GM10248 (cell line): ENCODE measurements around the gene SHISA7.

Experiments
- CTCF ChIA-PET: fragments of 300-600 bp; sonication (Branson Sonifier 250); formaldehyde crosslinking; extraction: SDS; loops from one replicate; lab custom pipeline; 2021; ENCODE audit warnings: antibody characterized with exemption; lab: Yijun Ruan, JAX
- POLR2A ChIA-PET: fragments of 350-650 bp; sonication (Branson Sonifier 250); formaldehyde crosslinking; extraction: SDS; loops from one replicate; lab custom pipeline; 2020; ENCODE audit warnings: antibody characterized with exemption; lab: Yijun Ruan, JAX
- DNase-seq: peaks from one replicate; pipeline ENCODE4 v3.0.0; 2012; ENCODE audit errors: extremely low spot score
- TF ChIP-seq, protein P1 (sequence below): IDR thresholded peaks from 2 replicates; pipeline ENCODE4 v1.5.1; 2012; ENCODE audit warnings: mild to moderate bottlenecking, low read depth; ENCODE audit errors: extremely low read depth, missing control alignments, control extremely low read depth

The SHISA7 gene

DNA sequence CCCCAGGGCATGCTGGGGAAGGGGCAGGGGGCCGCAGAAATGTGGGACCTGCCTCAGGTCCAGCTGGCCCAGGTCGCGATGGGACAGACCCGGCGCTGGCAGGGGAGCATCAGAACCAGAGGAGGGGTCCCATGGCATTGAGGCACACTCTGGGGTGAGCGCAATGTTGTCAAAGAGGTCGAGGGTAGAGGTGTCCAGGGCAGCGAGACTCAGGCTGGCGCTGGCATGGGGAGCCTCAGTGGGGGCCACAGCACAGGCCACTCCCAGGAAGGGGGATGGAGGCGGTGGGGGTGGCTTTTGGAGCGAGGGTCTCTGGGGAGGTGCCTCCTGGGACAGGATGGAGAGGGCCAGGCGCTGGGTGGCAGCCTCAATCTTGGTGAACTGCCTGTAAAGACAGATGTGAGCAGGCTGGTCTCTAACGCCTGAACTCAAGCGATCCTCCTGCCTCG is 20.5 kb upstream of the SHISA7 start:
- CTCF ChIA-PET = interaction anchor here (1.4 to 2.7 kb wide), 2 partner anchors 40 to 169 kb away, joined by 3 to 25 read pairs; no protein-coding TSS in a partner anchor
- TF ChIP-seq, protein P1, sequence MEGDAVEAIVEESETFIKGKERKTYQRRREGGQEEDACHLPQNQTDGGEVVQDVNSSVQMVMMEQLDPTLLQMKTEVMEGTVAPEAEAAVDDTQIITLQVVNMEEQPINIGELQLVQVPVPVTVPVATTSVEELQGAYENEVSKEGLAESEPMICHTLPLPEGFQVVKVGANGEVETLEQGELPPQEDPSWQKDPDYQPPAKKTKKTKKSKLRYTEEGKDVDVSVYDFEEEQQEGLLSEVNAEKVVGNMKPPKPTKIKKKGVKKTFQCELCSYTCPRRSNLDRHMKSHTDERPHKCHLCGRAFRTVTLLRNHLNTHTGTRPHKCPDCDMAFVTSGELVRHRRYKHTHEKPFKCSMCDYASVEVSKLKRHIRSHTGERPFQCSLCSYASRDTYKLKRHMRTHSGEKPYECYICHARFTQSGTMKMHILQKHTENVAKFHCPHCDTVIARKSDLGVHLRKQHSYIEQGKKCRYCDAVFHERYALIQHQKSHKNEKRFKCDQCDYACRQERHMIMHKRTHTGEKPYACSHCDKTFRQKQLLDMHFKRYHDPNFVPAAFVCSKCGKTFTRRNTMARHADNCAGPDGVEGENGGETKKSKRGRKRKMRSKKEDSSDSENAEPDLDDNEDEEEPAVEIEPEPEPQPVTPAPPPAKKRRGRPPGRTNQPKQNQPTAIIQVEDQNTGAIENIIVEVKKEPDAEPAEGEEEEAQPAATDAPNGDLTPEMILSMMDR = no peak
- no peak for DNase-seq
- POLR2A ChIA-PET = no interaction called here

GRCh38 chr19:55462722-55463121 is 19.6 kb upstream of the SHISA7 start:
- ChIA-PET POLR2A (no interaction called here), CTCF (interaction anchor here (1.4 to 2.7 kb wide), 2 partner anchors 41 to 170 kb away, joined by 3 to 25 read pairs; no protein-coding TSS in a partner anchor)
- no peak for DNase-seq
- TF ChIP-seq, protein P1 = no peak

DNA sequence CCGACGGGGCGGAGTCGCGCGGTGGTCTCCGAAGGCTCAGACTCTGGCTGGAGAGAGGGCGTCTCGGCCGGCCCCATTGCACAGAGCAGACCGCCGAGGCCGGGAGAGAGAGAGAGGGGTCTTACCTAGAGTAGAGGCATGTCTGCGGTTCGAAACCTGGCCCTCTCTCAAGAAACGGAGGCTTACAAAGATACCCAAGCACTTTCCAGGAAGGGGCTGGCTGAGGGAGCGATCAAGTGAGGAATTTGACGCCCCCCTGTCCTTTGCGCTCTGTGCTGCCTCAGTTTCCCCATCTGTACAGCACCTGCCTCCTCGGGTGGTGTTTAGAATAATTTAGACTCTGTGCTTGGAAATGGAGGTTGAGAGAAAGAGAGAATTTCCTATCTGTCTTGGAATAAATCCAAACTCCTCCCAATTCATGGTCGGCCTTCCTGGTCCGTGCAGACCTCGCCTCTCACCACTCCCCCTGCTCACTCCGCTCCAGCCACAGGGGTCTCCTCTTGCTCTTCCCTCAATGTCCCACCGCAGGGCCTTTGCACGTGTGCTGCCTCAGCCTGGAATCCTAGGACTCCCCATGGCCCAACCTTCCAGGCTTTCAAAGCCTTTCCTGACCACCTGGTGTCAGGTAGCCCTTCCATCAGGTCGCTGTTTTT is 19.0 kb upstream of the SHISA7 start:
- CTCF ChIA-PET = interaction anchor here (1.0 to 2.7 kb wide), 4 partner anchors 42 to 302 kb away, joined by 3 to 25 read pairs (median 3); no protein-coding TSS in a partner anchor
- no peak for DNase-seq
- TF ChIP-seq, protein P1 = no peak
- POLR2A ChIA-PET = interaction anchor here (0.7 to 1.0 kb wide), 5 partner anchors 14 to 123 kb away, joined by 3 to 9 read pairs (median 4); partner anchors contain the start of genes KMT5C, NAT14, UBE2S and ZNF628

DNA sequence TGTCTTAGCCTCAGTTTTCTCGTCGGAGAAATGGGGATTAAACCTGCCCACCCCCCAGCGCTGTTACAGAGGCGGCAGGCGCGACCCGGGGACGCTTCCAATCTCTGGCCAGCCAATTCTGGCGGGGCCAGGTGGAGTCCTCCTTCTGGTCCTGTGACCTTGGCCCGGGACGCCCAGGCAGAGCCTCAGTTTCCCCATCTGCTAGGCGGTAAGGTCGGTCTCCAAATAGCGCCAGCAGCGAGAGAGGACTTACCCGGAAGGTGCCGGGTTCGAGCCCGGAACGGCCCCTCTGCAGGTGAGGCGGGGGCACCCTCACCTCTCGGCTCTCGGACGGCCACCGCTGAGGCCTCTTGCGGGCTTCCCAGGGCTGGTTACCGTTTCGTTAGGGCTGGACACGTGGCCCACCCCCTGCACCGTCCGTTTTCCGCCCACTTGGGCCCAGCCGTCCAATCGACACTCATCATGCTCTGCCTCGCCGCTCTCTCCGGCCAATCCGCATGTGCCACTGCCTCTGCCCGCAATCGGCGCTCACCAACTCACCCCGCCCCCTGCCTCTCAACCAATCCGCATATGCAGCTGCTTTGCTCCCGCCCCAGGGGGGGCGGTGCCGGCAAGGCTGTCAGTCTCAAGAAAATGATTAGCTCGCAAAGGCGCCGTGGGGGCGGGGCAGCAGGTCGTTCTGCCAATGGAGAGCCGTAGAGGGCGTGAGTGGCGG is 18.3 kb upstream of the SHISA7 start, which contains the start of gene ISOC2:
ISOC2 (minus strand) TSS at position 384 of the 715 bp plus-strand sequence. CDS start 5,156 bp downstream, outside the sequence.
- peak; percentile 100 for DNase-seq
- ChIA-PET CTCF (interaction anchor here (1.0 to 2.7 kb wide), 3 partner anchors 43 to 301 kb away, joined by 3 to 25 read pairs (median 3); no protein-coding TSS in a partner anchor), POLR2A (interaction anchor here (0.7 to 1.0 kb wide), 5 partner anchors 15 to 122 kb away, joined by 3 to 9 read pairs (median 4); partner anchors contain the start of genes KMT5C, NAT14, UBE2S and ZNF628)
- TF ChIP-seq, protein P1 = no peak

- DNase-seq = peak; percentile 72
- ChIA-PET POLR2A (no interaction called here), CTCF (interaction anchor here (1.1 to 1.3 kb wide), 2 partner anchors 24 to 43 kb away, joined by 3 to 6 read pairs; no protein-coding TSS in a partner anchor)
- TF ChIP-seq, protein P1 = no peak
These were observed 17.7 kb upstream of the SHISA7 start for GRCh38 chr19:55460670-55461258.
